ENCODE measurements around the gene OR11G2. TPM values are rescaled to one million over a fixed set of nuclear protein-coding genes. Genes with fewer than 3 reads are reported as not detected.
"Not testable (repeated sequence)": the region's sequence is repeated elsewhere in the genome, so short reads cannot be mapped to it uniquely, and the experiment has no call there.

Gene OR11G2
- total and polyA plus RNA-seq, 8 donors = 2.3 TPM; not detected in 7

GRCh38 chr14:20219033-20219432 is 28.3 kb downstream of the OR11G2 start:
- Histone ChIP-seq H3K27me3 (no peaks in the 10 kb centered on the region), H3K4me1 (no peaks in the 10 kb centered on the region), H3K9me3 (peaks cover 0 to 7% (median 2%) of the 10 kb centered on the region in 4 donors), H3K36me3 (no peaks in the 10 kb centered on the region), H3K4me3 (no peak overlapping the region), H3K27ac (no peak overlapping the region)
- 40 to 53% (median 44%) methylated on average over 4 of the region's 4 CpGs for WGBS, 5 donors
- TF ChIP-seq POLR2A (IDR thresholded peaks at IDR 0.05) = no peak
- TF ChIP-seq EP300 (IDR thresholded peaks at IDR 0.05) = no peak
- TF ChIP-seq, protein P1, sequence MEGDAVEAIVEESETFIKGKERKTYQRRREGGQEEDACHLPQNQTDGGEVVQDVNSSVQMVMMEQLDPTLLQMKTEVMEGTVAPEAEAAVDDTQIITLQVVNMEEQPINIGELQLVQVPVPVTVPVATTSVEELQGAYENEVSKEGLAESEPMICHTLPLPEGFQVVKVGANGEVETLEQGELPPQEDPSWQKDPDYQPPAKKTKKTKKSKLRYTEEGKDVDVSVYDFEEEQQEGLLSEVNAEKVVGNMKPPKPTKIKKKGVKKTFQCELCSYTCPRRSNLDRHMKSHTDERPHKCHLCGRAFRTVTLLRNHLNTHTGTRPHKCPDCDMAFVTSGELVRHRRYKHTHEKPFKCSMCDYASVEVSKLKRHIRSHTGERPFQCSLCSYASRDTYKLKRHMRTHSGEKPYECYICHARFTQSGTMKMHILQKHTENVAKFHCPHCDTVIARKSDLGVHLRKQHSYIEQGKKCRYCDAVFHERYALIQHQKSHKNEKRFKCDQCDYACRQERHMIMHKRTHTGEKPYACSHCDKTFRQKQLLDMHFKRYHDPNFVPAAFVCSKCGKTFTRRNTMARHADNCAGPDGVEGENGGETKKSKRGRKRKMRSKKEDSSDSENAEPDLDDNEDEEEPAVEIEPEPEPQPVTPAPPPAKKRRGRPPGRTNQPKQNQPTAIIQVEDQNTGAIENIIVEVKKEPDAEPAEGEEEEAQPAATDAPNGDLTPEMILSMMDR (IDR thresholded peaks at IDR 0.05) = no peak
- TF ChIP-seq POLR2AphosphoS5 (IDR thresholded peaks at IDR 0.05) = no peak
- intact Hi-C loops (cut with DNase I; ENCODE audit: low total_unique reads) = no loop called here
- no peak for DNase-seq

DNA sequence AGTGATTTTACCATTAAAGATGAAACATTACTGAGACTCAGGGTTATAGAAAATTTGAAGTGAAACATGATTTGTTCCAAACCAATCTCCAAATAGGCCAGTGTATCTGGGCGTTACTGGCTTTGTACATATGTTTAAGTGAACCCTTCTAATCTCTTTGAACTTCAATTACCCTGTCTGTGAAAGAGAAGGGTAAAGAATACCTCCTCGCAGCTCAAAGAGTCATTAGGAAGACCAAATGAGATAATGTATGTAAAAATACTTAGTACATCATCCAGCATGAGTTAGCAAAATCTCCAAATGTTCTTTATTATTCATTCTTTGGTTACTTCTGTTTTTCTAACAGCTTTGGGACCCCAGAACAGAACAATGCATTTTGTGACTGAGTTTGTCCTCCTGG is 32.7 kb downstream of the OR11G2 start, which contains the start of gene OR11H6:
TSS of gene OR11H6 (plus strand) at position 301 of the 400 bp plus-strand sequence. CDS start at position 301, 0 bp downstream.
- WGBS, 5 donors = 19 to 41% (median 34%) methylated on average over 2 of the region's 2 CpGs
- DNase-seq = no peak
- H3K27ac ChIP-seq = no peak within 1 kb of the TSS
- no peaks in the 10 kb centered on the region for H3K36me3 ChIP-seq
- H3K27me3 ChIP-seq = no peaks in the 10 kb centered on the region
- H3K9me3 ChIP-seq = no peaks in the 10 kb centered on the region
- intact Hi-C loops (cut with DNase I; ENCODE audit: low total_unique reads) = no loop called here
- H3K4me1 ChIP-seq = no peaks in the 10 kb centered on the region
- TF ChIP-seq, protein P1 (IDR thresholded peaks at IDR 0.05) = no peak
- no peak for TF ChIP-seq POLR2AphosphoS5 (IDR thresholded peaks at IDR 0.05)
- no peak for TF ChIP-seq EP300 (IDR thresholded peaks at IDR 0.05)
- TF ChIP-seq POLR2A (IDR thresholded peaks at IDR 0.05) = no peak
- no peak within 1 kb of the TSS for H3K4me3 ChIP-seq

DNA sequence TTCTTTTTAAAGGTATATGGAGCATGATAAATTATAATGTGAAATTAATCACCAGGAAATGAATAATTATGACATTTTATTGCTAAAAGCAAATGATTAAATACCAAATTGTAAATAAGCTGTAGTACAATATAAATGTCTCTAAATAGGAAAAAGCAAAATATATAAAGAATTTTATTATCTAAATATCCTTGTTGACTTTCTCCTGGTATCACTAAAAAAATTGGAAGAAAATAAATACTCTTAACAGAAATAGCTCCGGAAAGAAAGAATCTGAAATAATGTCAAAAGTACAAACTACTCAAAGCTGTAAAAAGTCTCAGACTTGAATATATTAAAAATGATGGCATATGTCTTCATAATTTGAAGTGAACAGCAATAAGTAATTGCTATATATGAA is 38.0 kb downstream of the OR11G2 start, which contains the start of gene OR11H7:
TSS of gene OR11H7 (plus strand) at position 301 of the 400 bp plus-strand sequence.
- WGBS, 5 donors = 37 to 66% (median 47%) methylated on average over 1 of the region's 1 CpG
- no peak within 1 kb of the TSS for H3K27ac ChIP-seq
- no peaks in the 10 kb centered on the region for H3K36me3 ChIP-seq
- no peak within 1 kb of the TSS for H3K4me3 ChIP-seq
- DNase-seq = no peak
- H3K9me3 ChIP-seq = peaks cover 0 to 17% (median 16%) of the 10 kb centered on the region in 4 donors
- no peaks in the 10 kb centered on the region for H3K27me3 ChIP-seq
- H3K4me1 ChIP-seq = no peaks in the 10 kb centered on the region
- TF ChIP-seq, protein P1 (IDR thresholded peaks at IDR 0.05) = no peak
- TF ChIP-seq POLR2A (IDR thresholded peaks at IDR 0.05) (no peak), EP300 (IDR thresholded peaks at IDR 0.05) (no peak), POLR2AphosphoS5 (IDR thresholded peaks at IDR 0.05) (no peak)
- intact Hi-C loops (cut with DNase I; ENCODE audit: low total_unique reads) = no loop called here

- H3K27me3 ChIP-seq; H3K36me3 ChIP-seq; H3K27ac ChIP-seq; H3K4me1 ChIP-seq; H3K4me3 ChIP-seq; DNase-seq; H3K9me3 ChIP-seq; intact Hi-C loops (cut with DNase I; ENCODE audit: low total_unique reads): not testable (repeated sequence)
- WGBS, 5 donors = 72 to 94% (median 82%) methylated on average over 4 of the region's 4 CpGs; no CpG with 5 or more reads in 1 of the 5 donors
These were observed 44.7 kb downstream of the OR11G2 start for GRCh38 chr14:20235415-20235814.

GRCh38 chr14:20247646-20248246 is 57.0 kb downstream of the OR11G2 start:
- Histone ChIP-seq H3K4me1 (no peaks in the 10 kb centered on the region), H3K36me3 (no peaks in the 10 kb centered on the region), H3K4me3 (no peak overlapping the region), H3K9me3 (peaks cover 3 to 22% (median 5%) of the 10 kb centered on the region in 4 donors), H3K27me3 (no peaks in the 10 kb centered on the region), H3K27ac (no peak overlapping the region)
- WGBS, 5 donors = 60 to 71% (median 65%) methylated on average over 3 of the region's 3 CpGs
- DNase-seq = no peak
- intact Hi-C loops (cut with DNase I; ENCODE audit: low total_unique reads) = no loop called here
- TF ChIP-seq EP300 (IDR thresholded peaks at IDR 0.05) (no peak), POLR2A (IDR thresholded peaks at IDR 0.05) (no peak), POLR2AphosphoS5 (IDR thresholded peaks at IDR 0.05) (no peak)
- TF ChIP-seq, protein P1 (IDR thresholded peaks at IDR 0.05) = no peak

All from stomach (tissue), 9 donors.